Daoy (cell line): ENCODE results near the gene DAPK3. TPM values are rescaled to one million over a fixed set of nuclear protein-coding genes. Genes with fewer than 3 reads are reported as not detected.

ENCODE experiments used
- DNase-seq: peaks from one replicate; pipeline ENCODE4 v3.0.0-alpha.2; 2015; ENCODE audit warnings: low read depth
- total RNA-seq: library from RNA; depleted of rRNA; stranded (reverse); fragments of >200 nt; shearing (Covaris generic); gene quantifications from 2 replicates; pipeline ENCODE4 v1.2.3, GENCODE V29; 2014

The DAPK3 gene
- total RNA-seq, 1 experiment from 2014 or later = 135 TPM

DNA sequence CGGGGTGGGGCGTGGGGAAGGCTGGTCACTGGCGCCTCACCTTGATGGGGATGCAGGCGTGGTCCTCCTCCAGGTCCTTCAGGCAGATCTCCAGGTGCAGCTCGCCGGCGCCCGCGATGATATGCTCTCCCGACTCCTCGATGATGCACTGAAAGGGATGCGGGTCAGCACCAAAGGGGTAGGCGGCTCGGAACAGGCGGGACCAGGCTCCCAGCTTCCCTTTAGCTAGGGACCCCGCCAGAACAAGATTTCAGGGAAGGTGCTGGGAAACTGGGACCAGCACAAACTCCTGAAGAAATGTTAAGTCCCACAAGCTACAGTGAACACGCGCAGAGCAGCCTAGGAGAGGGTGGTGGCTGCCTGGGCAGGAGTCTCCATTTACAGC, 8.4 kb upstream of the DAPK3 start:
- DNase-seq = peak; percentile 14

DNA sequence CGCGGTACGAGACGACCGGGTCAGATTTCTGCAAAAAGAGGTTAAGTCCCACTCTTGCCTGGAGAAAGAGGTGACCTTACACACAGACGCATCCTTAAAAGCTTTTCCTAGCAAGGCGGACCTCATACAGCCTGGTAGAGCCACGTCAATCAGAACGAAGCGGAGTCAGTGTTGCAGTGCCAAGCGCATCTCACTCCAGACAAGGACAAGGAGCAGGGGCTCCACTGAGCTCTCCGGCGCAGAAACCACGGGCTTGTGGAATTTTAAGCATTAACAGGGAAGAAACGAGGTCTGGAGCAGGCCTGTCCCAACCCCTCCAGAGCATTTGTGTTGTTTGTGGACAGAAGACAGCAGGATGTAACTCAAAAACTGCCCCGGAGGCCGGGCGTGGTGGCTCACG, 7.2 kb upstream of the DAPK3 start:
- DNase-seq = no peak

DNA sequence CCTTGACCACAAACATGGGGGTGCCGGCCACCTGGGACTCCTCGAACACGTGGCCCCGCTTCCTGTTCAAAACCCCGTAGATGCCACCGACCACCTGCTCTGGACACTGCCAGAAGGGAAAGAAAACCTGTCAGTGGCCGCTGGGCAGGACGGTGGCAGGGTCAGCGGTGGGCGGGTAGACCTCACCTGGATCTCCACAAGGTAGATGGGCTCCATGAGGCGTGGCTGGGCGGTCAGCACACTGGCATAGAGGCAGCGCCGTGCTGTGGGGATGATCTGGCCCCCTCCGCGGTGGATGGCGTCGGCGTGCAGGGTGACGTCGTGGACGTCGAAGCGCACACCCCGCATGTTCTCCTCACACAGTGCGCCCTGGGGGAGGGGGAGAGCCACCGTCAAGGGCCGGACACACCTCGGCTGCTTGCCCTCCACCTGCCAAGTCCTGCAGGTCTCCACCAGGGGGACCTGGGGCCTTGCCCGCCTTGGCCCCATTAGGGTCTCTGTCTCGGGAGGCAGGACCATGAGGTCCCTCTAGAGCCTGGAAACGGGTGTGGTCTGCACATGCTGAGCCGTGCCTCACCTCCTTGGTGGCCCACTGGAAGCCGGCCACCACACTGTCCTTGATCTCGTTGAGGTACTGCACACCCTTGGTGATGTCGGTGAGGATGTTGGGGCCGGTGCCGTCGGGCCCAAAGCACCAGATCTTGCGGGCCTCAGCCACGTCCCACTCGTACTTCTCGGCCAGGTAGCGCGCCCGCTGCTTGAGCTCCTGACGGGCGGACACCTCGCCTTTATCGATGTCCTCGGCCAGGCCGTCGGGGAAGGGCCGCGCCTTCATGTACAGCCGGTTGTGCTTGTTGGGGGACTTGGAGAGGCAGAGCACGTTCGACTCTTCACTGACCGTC, 6.6 kb upstream of the DAPK3 start:
- peak; percentile 13 for DNase-seq

- peak; percentile 21 for DNase-seq
Observed at GRCh38 chr19:3976495-3977241, 5.8 kb upstream of the DAPK3 start.

DNA sequence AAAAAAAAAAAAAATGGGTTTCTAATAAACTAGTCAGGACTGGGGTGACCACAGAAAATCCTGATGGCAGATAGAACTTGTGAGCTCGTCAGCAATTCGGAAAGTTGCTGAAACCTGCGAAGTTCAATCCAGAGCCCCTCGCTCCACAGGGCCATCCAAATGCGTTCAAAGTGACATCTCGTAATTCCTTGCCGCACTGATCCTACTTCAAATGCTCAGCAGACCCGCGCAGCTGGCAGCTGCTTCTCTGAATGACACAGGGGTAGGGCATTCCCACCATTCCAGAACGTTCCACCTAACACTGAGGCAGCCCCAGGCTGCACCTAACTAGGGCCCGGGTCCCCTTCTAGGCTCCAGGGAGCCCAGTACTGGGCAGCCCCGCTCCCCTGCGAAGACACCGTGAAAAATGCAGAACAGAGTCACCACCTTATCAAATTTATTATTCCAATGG, 4.8 kb upstream of the DAPK3 start:
- peak; percentile 15 for DNase-seq

DNA sequence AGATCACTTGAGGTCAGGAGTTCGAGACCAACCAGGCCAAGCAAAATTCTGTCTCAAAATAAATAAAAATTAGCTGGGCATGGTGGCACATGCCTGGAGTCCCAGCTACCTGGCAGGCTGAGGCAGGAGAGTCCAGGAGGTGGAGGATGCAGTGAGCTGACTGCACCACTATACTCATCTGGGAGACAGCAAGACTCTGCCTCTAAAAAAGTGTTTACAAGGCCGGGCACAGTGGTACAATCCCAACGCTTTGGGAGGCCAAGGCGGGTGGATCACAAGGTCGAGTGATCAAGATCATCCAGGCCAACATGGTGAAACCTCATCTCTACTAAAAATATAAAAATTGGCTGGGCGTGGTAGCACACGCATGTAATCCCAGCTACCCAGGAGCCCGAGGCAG, 4.2 kb upstream of the DAPK3 start:
- peak; percentile 19 for DNase-seq

- DNase-seq = no peak
Observed at GRCh38 chr19:3970313-3970807, 539 bp downstream of the DAPK3 start.

DNA sequence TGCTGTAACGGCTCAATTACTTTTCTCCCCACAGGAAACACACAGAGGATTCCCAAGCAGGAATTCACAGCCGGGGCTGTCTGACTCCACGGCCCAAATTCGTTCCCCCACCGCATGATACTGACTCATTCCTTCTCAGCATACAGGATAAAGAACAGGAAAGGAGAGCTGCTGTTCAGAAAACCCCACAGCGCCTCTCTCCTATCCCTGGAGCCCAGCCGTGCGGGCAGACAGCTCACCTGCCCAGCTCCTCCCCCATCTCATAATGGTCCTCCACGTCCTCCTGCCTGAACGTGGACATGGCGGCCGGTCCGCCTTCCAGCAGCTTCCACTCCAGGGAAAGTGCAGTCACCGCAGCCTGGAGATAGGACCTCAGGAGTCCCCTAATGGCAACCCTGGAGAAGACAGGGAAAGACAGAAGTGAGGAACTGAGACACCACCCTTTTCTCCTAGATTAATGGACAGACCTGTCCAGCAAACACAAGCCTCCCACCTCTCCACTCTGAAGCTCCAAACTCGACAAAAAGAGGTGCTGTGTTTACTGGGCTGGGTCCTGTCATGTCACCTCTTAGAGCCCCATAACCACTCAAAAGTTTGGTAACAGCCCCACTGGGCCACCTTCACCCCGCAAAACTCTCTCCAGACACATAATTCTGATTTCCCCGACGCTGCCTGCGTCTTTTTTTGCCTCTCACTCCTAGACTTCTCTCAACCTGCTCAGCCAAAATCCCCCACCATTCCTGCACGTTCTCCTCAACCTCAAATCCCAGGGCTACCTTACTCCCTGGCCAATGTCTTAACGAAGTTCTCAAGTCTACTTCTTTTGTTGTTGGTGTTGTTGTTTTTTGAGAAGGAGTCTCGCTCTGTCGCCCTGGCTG, 1.2 kb downstream of the DAPK3 start:
- peak; percentile 94 for DNase-seq

GRCh38 chr19:3968556-3969434, 2.1 kb downstream of the DAPK3 start:
- DNase-seq = peak; percentile 99

DNA sequence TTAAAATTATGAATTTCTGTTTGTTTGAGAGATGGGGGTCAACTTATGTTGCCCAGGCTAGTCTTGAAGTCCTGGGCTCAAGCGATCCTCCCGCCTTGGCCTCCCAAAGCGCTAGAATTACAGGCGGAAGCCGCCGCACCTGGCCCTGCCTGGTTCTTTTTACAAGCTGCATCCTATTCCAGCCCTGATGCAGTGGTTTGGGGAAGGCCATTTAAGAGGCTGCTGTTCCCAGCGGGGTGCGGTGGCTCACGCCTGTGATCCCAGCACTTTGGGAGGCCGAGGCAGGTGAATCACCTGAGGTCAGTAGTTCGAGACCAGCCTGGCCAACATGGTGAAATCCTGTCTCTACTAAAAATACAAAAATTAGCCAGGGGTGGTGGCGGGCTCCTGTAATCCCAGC, 2.9 kb downstream of the DAPK3 start:
- DNase-seq = peak; percentile 18

- peak; percentile 5 for DNase-seq
Observed at GRCh38 chr19:3966051-3967017, 4.6 kb downstream of the DAPK3 start.

GRCh38 chr19:3964256-3965194, 6.4 kb downstream of the DAPK3 start:
- no peak for DNase-seq

DNA sequence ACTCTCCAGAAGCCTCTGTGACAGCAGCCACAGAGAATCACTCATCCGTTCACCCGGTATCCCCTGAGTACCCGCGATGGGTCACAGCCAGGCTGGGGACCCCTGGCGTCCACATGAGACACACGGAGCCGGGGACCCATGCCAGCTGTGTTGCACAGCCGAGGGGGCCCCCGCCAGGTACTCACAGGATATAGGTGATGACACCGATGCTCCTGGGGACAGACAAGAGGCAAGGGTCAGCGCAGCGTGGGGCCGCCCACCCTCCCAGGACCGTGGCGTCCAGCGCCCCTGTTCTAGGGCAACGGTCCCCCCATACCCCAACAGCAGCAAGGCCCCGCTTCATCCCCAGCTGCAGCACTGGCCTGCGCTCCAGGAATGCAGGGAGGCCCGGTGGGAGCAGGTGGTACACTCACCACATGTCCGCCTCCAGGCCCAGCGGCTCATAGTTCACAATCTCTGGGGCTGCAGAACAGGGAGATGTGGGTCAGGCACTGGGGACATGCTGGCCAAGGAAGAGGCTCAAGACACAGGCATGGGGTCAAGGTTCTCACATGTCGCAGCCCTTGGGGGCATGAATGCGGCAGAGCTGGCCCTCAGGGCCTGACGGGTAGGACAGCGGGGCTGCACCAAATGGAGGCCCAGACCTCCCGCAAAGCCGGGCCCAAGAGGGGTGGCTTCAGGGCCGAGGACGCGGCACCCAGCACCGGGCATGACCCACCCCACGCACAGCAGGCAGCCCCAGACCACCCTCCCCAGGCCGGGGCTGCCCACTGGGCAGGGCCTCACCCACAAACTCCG, 7.2 kb downstream of the DAPK3 start:
- no peak for DNase-seq

- no peak for DNase-seq
Observed at GRCh38 chr19:3961007-3961406, 9.9 kb downstream of the DAPK3 start.

DNA sequence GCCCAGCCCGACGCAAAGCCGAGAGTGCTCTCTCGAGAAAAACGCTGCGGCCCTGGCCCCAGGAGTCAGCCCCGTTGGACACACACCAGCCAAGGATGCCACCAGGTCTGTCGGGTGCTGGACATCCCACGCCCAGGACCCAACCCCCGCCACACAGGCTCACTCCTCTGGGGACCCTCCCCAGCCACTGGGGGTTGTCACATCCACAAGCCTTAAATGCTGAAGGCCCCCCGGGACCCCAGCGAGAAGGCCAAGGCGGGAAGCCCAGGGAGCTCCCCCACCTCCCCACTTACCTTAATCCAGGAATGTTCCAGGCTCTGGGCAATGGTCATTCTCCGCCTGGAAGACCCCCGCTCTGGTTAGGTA, 11.2 kb downstream of the DAPK3 start:
- DNase-seq = no peak

- DNase-seq = no peak
Observed at GRCh38 chr19:3958836-3959765, 11.8 kb downstream of the DAPK3 start.
